Measurements from ENCODE around the gene USH2A. TPM values are rescaled to one million over a fixed set of nuclear protein-coding genes. Genes with fewer than 3 reads are reported as not detected.

Gene USH2A
- total RNA-seq, 2 donors from 2014 or later = 0.62 to 3.1 TPM

DNA sequence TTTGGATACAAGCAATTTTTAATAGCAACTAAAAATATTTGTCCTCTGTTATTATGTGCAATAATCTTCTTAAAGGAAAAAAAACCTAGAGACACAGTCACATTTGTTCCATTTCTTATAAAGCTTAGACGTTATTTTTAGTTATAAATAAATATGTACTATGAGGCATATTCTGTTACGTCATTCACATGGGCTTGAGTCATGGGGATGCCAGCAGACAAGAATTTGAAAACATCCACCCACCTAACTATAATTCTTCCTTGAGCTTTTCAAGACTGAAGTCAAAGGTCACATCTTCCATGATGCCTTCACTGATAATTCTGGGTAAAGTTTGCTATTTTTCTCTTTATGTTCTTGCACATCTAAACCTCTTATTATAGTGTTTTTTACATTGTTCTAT, 587.3 kb downstream of the USH2A start:
- no peaks in the 10 kb centered on the region for H3K4me1 ChIP-seq (ENCODE audit: control insufficient read depth, insufficient read depth, low read length)
- Mint-ChIP-seq H3K9me3 (peaks cover 20% of the 10 kb centered on the region), H3K36me3 (ENCODE audit: low read depth) (peaks cover 9% of the 10 kb centered on the region), H3K27me3 (ENCODE audit: insufficient read depth) (no peaks in the 10 kb centered on the region), H3K4me1 (no peaks in the 10 kb centered on the region), H3K27ac (no peak overlapping the region), H3K4me3 (no peak overlapping the region)
- TF ChIP-seq, protein P1, sequence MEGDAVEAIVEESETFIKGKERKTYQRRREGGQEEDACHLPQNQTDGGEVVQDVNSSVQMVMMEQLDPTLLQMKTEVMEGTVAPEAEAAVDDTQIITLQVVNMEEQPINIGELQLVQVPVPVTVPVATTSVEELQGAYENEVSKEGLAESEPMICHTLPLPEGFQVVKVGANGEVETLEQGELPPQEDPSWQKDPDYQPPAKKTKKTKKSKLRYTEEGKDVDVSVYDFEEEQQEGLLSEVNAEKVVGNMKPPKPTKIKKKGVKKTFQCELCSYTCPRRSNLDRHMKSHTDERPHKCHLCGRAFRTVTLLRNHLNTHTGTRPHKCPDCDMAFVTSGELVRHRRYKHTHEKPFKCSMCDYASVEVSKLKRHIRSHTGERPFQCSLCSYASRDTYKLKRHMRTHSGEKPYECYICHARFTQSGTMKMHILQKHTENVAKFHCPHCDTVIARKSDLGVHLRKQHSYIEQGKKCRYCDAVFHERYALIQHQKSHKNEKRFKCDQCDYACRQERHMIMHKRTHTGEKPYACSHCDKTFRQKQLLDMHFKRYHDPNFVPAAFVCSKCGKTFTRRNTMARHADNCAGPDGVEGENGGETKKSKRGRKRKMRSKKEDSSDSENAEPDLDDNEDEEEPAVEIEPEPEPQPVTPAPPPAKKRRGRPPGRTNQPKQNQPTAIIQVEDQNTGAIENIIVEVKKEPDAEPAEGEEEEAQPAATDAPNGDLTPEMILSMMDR (conservative IDR thresholded peaks at IDR 0.05) = no peak
- H3K27me3 ChIP-seq (ENCODE audit: control insufficient read depth, insufficient read depth, low read length, poor library complexity, severe bottlenecking) = no peaks in the 10 kb centered on the region
- WGBS, 2 experiments (ENCODE audit: insufficient coverage in 1 of 2, insufficient read length in 1 of 2) = 96% methylated on average over 2 of the region's 2 CpGs; no CpG with 5 or more reads in 1 of the 2 experiments
- H3K36me3 ChIP-seq (ENCODE audit: control insufficient read depth, insufficient read depth, low read length) = no peaks in the 10 kb centered on the region
- H3K27ac ChIP-seq (ENCODE audit: low read depth, low read length) = no peak overlapping the region
- H3K4me3 ChIP-seq (ENCODE audit: low read length) = no peak overlapping the region
- DNase-seq = no peak
- H3K9ac ChIP-seq (ENCODE audit: extremely low read depth, low read length, poor library complexity, severe bottlenecking) = no peak overlapping the region
- H3K9me3 ChIP-seq (ENCODE audit: control insufficient read depth, low read length) = peaks cover 12% of the 10 kb centered on the region

DNA sequence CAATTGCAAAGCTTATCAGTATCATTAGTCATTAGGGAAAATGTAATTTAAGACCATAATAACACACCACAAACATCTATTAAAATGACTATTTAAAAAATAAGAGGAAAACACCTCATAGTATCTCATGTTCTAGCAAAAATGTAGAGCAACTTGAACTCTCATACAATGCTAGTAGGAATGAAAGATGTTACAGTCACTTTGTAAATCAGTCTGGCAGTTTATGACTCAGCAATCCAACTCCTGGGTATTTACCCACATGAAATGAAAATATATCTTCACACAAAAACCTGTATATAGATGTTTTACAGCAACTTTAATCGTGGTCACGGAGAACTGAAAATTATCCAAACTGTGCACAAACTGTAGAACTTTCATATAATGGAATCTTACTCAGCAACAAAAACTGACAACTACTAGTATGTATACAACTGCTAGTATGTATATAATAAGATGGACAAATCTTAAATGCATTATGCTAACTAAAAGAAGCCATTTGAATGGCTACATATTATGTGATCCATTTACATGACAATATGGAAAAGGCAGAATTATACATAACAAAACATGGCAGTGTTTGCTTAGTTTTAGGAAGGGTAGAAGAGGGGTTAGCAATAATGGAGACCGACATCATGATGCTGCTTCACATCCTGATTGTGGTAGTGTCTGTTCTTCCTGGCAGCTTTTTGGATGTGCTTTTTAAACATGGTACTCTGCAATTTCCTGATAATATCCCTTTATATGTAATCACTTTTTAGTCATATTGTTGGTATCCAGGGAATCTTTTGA, 589.1 kb downstream of the USH2A start:
- Mint-ChIP-seq H3K27ac (no peak overlapping the region), H3K27me3 (ENCODE audit: insufficient read depth) (no peaks in the 10 kb centered on the region), H3K9me3 (peaks cover 32% of the 10 kb centered on the region), H3K36me3 (ENCODE audit: low read depth) (peaks cover 16% of the 10 kb centered on the region), H3K4me3 (no peak overlapping the region), H3K4me1 (no peaks in the 10 kb centered on the region)
- no peaks in the 10 kb centered on the region for H3K4me1 ChIP-seq (ENCODE audit: control insufficient read depth, insufficient read depth, low read length)
- DNase-seq = no peak
- TF ChIP-seq, protein P1 (conservative IDR thresholded peaks at IDR 0.05) = no peak
- no peaks in the 10 kb centered on the region for H3K36me3 ChIP-seq (ENCODE audit: control insufficient read depth, insufficient read depth, low read length)
- H3K9me3 ChIP-seq (ENCODE audit: control insufficient read depth, low read length) = peaks cover 24% of the 10 kb centered on the region
- H3K9ac ChIP-seq (ENCODE audit: extremely low read depth, low read length, poor library complexity, severe bottlenecking) = no peak overlapping the region
- no peak overlapping the region for H3K27ac ChIP-seq (ENCODE audit: low read depth, low read length)
- H3K27me3 ChIP-seq (ENCODE audit: control insufficient read depth, insufficient read depth, low read length, poor library complexity, severe bottlenecking) = no peaks in the 10 kb centered on the region
- H3K4me3 ChIP-seq (ENCODE audit: low read length) = no peak overlapping the region
- WGBS, 2 experiments (ENCODE audit: insufficient coverage in 1 of 2, insufficient read length in 1 of 2) = 78 to 80% methylated on average over 1 to 3 of the region's 3 CpGs

DNA sequence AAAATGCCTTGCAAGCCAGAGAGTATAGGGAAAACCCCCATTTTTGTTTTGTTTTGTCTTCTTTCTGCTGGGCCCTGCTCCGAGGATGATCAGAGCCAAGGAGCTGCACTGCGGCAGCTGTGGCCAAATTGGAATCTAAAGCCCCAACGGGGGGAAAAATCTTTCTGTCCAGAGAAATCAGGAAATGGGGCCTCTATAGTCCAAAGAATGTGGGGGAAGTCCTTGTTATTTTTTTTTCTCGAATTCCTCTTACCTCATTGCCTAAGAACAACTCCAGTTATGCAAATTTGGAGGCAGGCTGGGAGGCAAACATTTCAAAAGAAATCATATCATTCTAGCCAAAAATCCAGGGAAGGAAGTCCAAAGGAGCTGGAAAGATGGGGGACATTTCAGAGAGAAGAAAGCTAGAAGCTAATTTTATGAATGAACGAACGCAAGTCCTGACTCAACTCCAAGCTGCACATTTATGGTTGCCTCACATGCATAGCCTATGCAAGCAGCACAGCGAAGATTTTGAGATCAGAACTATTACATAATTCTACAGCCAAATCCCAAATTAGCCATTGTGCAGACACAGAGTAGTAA, 592.9 kb downstream of the USH2A start:
- no peak for DNase-seq
- H3K36me3 Mint-ChIP-seq (ENCODE audit: low read depth) = peaks cover 16% of the 10 kb centered on the region
- H3K27me3 Mint-ChIP-seq (ENCODE audit: insufficient read depth) = no peaks in the 10 kb centered on the region
- 90 to 93% methylated on average over 3 to 7 of the region's 7 CpGs for WGBS, 2 experiments (ENCODE audit: insufficient coverage in 1 of 2, insufficient read length in 1 of 2)
- no peak overlapping the region for H3K27ac ChIP-seq (ENCODE audit: low read depth, low read length)
- H3K4me3 Mint-ChIP-seq = no peak overlapping the region
- H3K9ac ChIP-seq (ENCODE audit: extremely low read depth, low read length, poor library complexity, severe bottlenecking) = no peak overlapping the region
- no peaks in the 10 kb centered on the region for H3K4me1 Mint-ChIP-seq
- no peaks in the 10 kb centered on the region for H3K27me3 ChIP-seq (ENCODE audit: control insufficient read depth, insufficient read depth, low read length, poor library complexity, severe bottlenecking)
- H3K9me3 Mint-ChIP-seq = peaks cover 32% of the 10 kb centered on the region
- TF ChIP-seq, protein P1 (conservative IDR thresholded peaks at IDR 0.05) = no peak
- H3K27ac Mint-ChIP-seq = no peak overlapping the region
- peaks cover 24% of the 10 kb centered on the region for H3K9me3 ChIP-seq (ENCODE audit: control insufficient read depth, low read length)
- H3K36me3 ChIP-seq (ENCODE audit: control insufficient read depth, insufficient read depth, low read length) = no peaks in the 10 kb centered on the region
- no peaks in the 10 kb centered on the region for H3K4me1 ChIP-seq (ENCODE audit: control insufficient read depth, insufficient read depth, low read length)
- H3K4me3 ChIP-seq (ENCODE audit: low read length) = no peak overlapping the region

Measured in endodermal cell (in vitro differentiated cells).